H1 (cell line): ENCODE data around the gene ESYT2. TPM values are rescaled to one million over a fixed set of nuclear protein-coding genes. Genes with fewer than 3 reads are reported as not detected.
A peak's percentile ranks its signal among the peaks of the same experiment; 100 is the strongest.

Source experiments
- CTCF ChIA-PET: fragments of 300-600 bp; sonication (Branson Sonifier 250); formaldehyde crosslinking; loops from one replicate; lab custom pipeline; 2021; ENCODE audit not compliant: partially characterized antibody; lab: Charles Lee
- POLR2A ChIA-PET: fragments of 300-600 bp; sonication (Branson Sonifier 250); formaldehyde crosslinking; loops from one replicate; lab custom pipeline; 2021; ENCODE audit warnings: inconsistent platforms; ENCODE audit not compliant: partially characterized antibody; lab: Charles Lee
- DNase-seq, 2 experiments: peaks; one replicate each; pipeline versions ENCODE4 v3.0.0 to v3.0.0-alpha.2; 2010 to 2022; ENCODE audit warnings: low spot score in 2 of 2, low read depth in 1 of 2, mixed read lengths in 1 of 2
- FAIRE-seq: peaks from 2 replicates; lab custom pipeline; 2011; peaks lifted over from hg19 to GRCh38; lab: Jason Lieb, UNC
- H2AFZ ChIP-seq: 2 replicates; pipeline ENCODE4 v1.8.1; 2012; ENCODE audit warnings: low read length, inconsistent platforms
- H2AK5ac ChIP-seq: 2 replicates; pipeline ENCODE4 v1.6.1; 2013; ENCODE audit warnings: low read depth, low read length
- H2BK120ac ChIP-seq: replicated peaks from 2 replicates; pipeline ENCODE3; 2013; ENCODE audit warnings: low read depth, low read length, inconsistent platforms
- H2BK12ac ChIP-seq: 2 replicates; pipeline ENCODE4 v1.6.1; 2013; ENCODE audit warnings: low read depth, low read length
- H2BK15ac ChIP-seq: 2 replicates; pipeline ENCODE4 v1.6.1; 2013; ENCODE audit warnings: low read length
- H2BK20ac ChIP-seq: 2 replicates; pipeline ENCODE4 v1.6.1; 2013; ENCODE audit warnings: low read length
- H2BK5ac ChIP-seq: 2 replicates; pipeline ENCODE4 v1.6.1; 2013; ENCODE audit warnings: low read depth, low read length
- H3K14ac ChIP-seq: 2 replicates; pipeline ENCODE4 v1.6.1; 2013; ENCODE audit warnings: inconsistent platforms; ENCODE audit not compliant: insufficient read length
- H3K18ac ChIP-seq: 2 replicates; pipeline ENCODE4 v1.6.1; 2013; ENCODE audit warnings: low read length; ENCODE audit errors: extremely low read depth
- H3K23ac ChIP-seq: 2 replicates; pipeline ENCODE4 v1.6.1; 2013; ENCODE audit warnings: inconsistent platforms; ENCODE audit not compliant: insufficient read length
- H3K23me2 ChIP-seq: 2 replicates; pipeline ENCODE4 v1.6.1; 2013; ENCODE audit warnings: low read depth, low read length
- H3K27ac ChIP-seq: 2 replicates; pipeline ENCODE4 v1.6.1; 2011; ENCODE audit warnings: low read depth, low read length, inconsistent platforms
- H3K27me3 ChIP-seq, 4 experiments: replicated peaks in 1 of 4; 1 replicate in 1 of 4; 2 replicates in 3 of 4; pipeline versions ENCODE4 v1.6.1 to v1.8.1; 2011 to 2013; ENCODE audit warnings: low read length in 3 of 4, mild to moderate bottlenecking in 3 of 4, inconsistent platforms in 2 of 4, mixed read lengths in 2 of 4, moderate library complexity in 1 of 4; ENCODE audit not compliant: control insufficient read depth in 3 of 4, insufficient read depth in 3 of 4; ENCODE audit errors: extremely low read depth in 1 of 4
- H3K36me3 ChIP-seq, 4 experiments: 2 replicates each; pipeline versions ENCODE4 v1.6.1 to v1.8.1; 2011 to 2013; ENCODE audit warnings: mild to moderate bottlenecking in 4 of 4, low read length in 3 of 4, moderate library complexity in 2 of 4, control low read depth in 1 of 4, inconsistent platforms in 1 of 4; ENCODE audit not compliant: insufficient read depth in 4 of 4, control insufficient read depth in 2 of 4
- H3K4ac ChIP-seq: replicated peaks from 2 replicates; pipeline ENCODE3; 2013; ENCODE audit warnings: low read length, low read depth, mixed read lengths, inconsistent platforms; ENCODE audit not compliant: insufficient read length
- H3K4me1 ChIP-seq, 4 experiments: replicated peaks in 1 of 4; 1 replicate in 1 of 4; 2 replicates in 3 of 4; pipeline versions ENCODE4 v1.6.1 to v1.8.1; 2011 to 2013; ENCODE audit warnings: low read length in 3 of 4, inconsistent platforms in 2 of 4, mixed read lengths in 1 of 4; ENCODE audit not compliant: insufficient read depth in 4 of 4, control insufficient read depth in 3 of 4
- H3K4me2 ChIP-seq, 2 experiments: 2 replicates each; pipeline versions ENCODE4 v1.6.1 to v1.8.1; 2011 to 2013; ENCODE audit warnings: low read depth in 2 of 2, low read length in 2 of 2, control low read depth in 1 of 2, inconsistent platforms in 1 of 2, mild to moderate bottlenecking in 1 of 2; ENCODE audit not compliant: insufficient read depth in 1 of 2
- H3K4me3 ChIP-seq, 4 experiments: fragments of 200-600, 300-600 bp in 1 of 4; sonication (generic), shearing (Covaris generic), sonication (Bioruptor Twin) in 1 of 4; 2 replicates each; pipeline versions ENCODE4 v1.5.1 to v1.8.1; 2011 to 2016; ENCODE audit warnings: low read length in 4 of 4, low read depth in 3 of 4, control low read depth in 2 of 4, inconsistent platforms in 2 of 4, mild to moderate bottlenecking in 2 of 4, mixed read lengths in 1 of 4, moderate library complexity in 1 of 4; ENCODE audit not compliant: insufficient read depth in 2 of 4; ENCODE audit errors: extremely low read depth in 1 of 4
- H3K56ac ChIP-seq: replicated peaks from 2 replicates; pipeline ENCODE3; 2013; ENCODE audit warnings: low read depth, mild to moderate bottlenecking, mixed read lengths, low read length, inconsistent platforms; ENCODE audit not compliant: insufficient read length
- H3K79me1 ChIP-seq: 2 replicates; pipeline ENCODE4 v1.6.1; 2013; ENCODE audit warnings: low read depth, low read length, control low read depth
- H3K79me2 ChIP-seq, 2 experiments: 2 replicates each; pipeline versions ENCODE4 v1.6.1 to v1.8.1; 2012 to 2013; ENCODE audit warnings: low read length in 2 of 2, mild to moderate bottlenecking in 2 of 2, inconsistent platforms in 1 of 2; ENCODE audit not compliant: insufficient read depth in 2 of 2, control insufficient read depth in 1 of 2
- H3K9ac ChIP-seq, 4 experiments: replicated peaks in 1 of 4; 1 replicate in 1 of 4; 2 replicates in 3 of 4; pipeline versions ENCODE4 v1.6.1 to v1.8.1; 2011 to 2013; ENCODE audit warnings: low read depth in 3 of 4, low read length in 3 of 4, control low read depth in 2 of 4, mild to moderate bottlenecking in 2 of 4, moderate library complexity in 2 of 4, inconsistent platforms in 1 of 4; ENCODE audit errors: extremely low read depth in 1 of 4
- H3K9me3 ChIP-seq, 2 experiments: 2 replicates each; pipeline versions ENCODE4 v1.6.1 to v1.8.1; 2012 to 2013; ENCODE audit warnings: mild to moderate bottlenecking in 2 of 2, moderate library complexity in 2 of 2, control low read depth in 1 of 2, inconsistent platforms in 1 of 2, low read depth in 1 of 2, low read length in 1 of 2, mixed read lengths in 1 of 2; ENCODE audit not compliant: insufficient read depth in 2 of 2
- H4K20me1 ChIP-seq, 2 experiments: replicated peaks in 1 of 2; 2 replicates each; pipeline versions ENCODE3 to v1.8.1; 2011 to 2013; ENCODE audit warnings: inconsistent platforms in 2 of 2, low read length in 2 of 2, mild to moderate bottlenecking in 1 of 2; ENCODE audit not compliant: insufficient read depth in 2 of 2, control insufficient read depth in 1 of 2
- H4K5ac ChIP-seq: 2 replicates; pipeline ENCODE4 v1.6.1; 2013; ENCODE audit warnings: low read length, low read depth, mixed read lengths, inconsistent platforms; ENCODE audit not compliant: insufficient read length
- H4K8ac ChIP-seq: 2 replicates; pipeline ENCODE4 v1.8.0; 2013; ENCODE audit warnings: mild to moderate bottlenecking, moderate library complexity, low read length, inconsistent platforms; ENCODE audit not compliant: insufficient read depth; ENCODE audit errors: extremely low read depth
- H4K91ac ChIP-seq: replicated peaks from 2 replicates; pipeline ENCODE3; 2013; ENCODE audit warnings: low read length, mixed read lengths, inconsistent platforms; ENCODE audit not compliant: insufficient read length
- CREB1 ChIP-seq: IDR thresholded peaks from 2 replicates; pipeline ENCODE4 v1.6.1; 2012; ENCODE audit warnings: inconsistent platforms
- SIX5 ChIP-seq: IDR thresholded peaks from 2 replicates; pipeline ENCODE4 v1.6.1; 2011; ENCODE audit warnings: mild to moderate bottlenecking, low read depth, low read length
- SRF ChIP-seq: IDR thresholded peaks from 2 replicates; pipeline ENCODE4 v1.6.1; 2011; ENCODE audit warnings: mild to moderate bottlenecking, low read depth, low read length, moderate library complexity
- WGBS, 2 experiments: shearing (Covaris generic) in 1 of 2; methylation state at CpG; one replicate each; pipeline versions ENCODE4 v1.1.6 to v1.1.7; 2013 to 2015; ENCODE audit warnings: low lambda C conversion rate in 2 of 2, mixed read lengths in 2 of 2, inconsistent platforms in 1 of 2, low coverage in 1 of 2, missing lambda C conversion rate in 1 of 2; ENCODE audit not compliant: insufficient replicate concordance in 2 of 2, insufficient coverage in 1 of 2, insufficient read length in 1 of 2; ENCODE audit errors: extremely low coverage in 1 of 2, missing lambda C conversion rate in 1 of 2; 5-methylcytosine and 5-hydroxymethylcytosine counted together
- polyA plus RNA-seq, 7 experiments: library from polyadenylated mRNA; depleted of rRNA in 3 of 7; stranded (reverse) in 5 of 7; unstranded in 2 of 7; fragments of >200 nt in 5 of 7; fragments of 200-250 nt in 2 of 7; gene quantifications; 1 replicate in 5 of 7; 2 replicates in 1 of 7; 4 replicates in 1 of 7; pipeline versions ENCODE4 v1.2.1 to v1.2.3, GENCODE V29; 2011 to 2013; ENCODE audit warnings: missing spikeins in 2 of 7, mixed read lengths in 2 of 7
- total RNA-seq: library from RNA; stranded (reverse); fragmentation: NEBNext Ultra II Directional; extraction: Animal tissue kit (Norgen Biotek cat#: 25700); gene quantifications from 2 replicates; pipeline ENCODE4 v1.2.1, GENCODE V29; 2021

Gene ESYT2
- total and polyA plus RNA-seq, 2 of the 8 experiments (the other 6 are each of a cell fraction or from before 2014, with no cell fraction given): 27.0 to 37.5 TPM

DNA sequence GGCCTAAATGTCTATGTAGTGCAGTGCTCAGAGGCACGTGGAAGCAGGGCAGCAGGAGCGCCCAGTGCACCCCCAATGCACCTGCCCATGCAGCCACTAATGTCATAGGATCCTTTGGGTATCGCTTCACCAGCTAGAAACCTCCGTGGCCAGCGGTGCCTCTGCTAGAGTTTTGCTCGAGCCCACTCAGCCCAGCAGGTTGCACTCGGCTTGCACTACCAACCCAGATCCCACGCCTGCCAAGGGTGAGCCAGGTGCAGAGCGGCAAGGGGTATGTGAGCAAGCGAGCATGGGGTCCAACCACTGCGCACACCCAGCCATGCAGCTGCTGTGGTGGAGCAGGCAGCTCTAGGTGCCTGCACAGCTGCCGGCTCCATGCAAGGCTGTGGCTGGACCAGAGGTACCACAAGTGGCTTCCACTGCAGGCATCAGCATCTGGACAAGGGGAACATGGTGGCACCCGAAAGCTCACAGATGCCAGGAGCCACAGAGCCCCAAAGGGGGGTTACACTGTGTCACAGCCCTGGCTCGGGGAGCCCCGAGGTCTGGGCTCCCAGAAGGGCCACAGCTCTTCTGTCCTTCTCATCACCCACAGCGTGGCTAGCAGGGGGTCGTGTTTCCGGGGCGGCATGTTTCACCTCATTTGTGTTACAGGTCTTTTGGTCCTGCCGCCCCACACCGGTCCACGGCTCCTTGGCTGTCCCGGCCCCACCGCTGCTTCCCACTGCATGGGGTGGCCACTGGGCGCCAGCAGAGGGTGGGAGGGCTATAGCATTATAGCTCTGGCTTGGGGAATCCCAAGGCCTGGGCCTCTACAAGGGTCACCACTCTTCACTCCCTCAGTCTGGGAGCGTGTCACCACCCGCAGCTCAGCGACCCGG, 122.4 kb downstream of the ESYT2 start:
- Histone ChIP-seq H3K4me1 (peaks cover 1 to 8% (median 7%) of the 10 kb centered on the region in 4 experiments; a peak in 6 of 7 replicates), H3K27ac (no peak overlapping the region), H3K27me3 (no peaks in the 10 kb centered on the region), H3K9ac (no peak overlapping the region), H3K56ac (no peak overlapping the region), H3K4ac (no peak overlapping the region), H4K8ac (peak overlapping the region; percentile 69; the same call in 1 of the 2 replicates), H2BK12ac (no peak overlapping the region), H2BK120ac (no peak overlapping the region), H4K20me1 (no peaks in the 10 kb centered on the region), H3K9me3 (no peaks in the 10 kb centered on the region), H3K23me2 (peaks cover 6% of the 10 kb centered on the region; the same call in 1 of the 2 replicates), H3K14ac (no peak overlapping the region), H4K5ac (no peak overlapping the region), H2BK5ac (0 out of 2 replicates have a peak overlapping the region, but pooled peaks have one; percentile 18), H3K4me3 (0 out of 8 replicates have a peak overlapping the region, but pooled peaks of 1 of the 4 experiments have one; percentile 17), H3K18ac (no peak overlapping the region), H4K91ac (no peak overlapping the region), H2BK20ac (no peak overlapping the region), H2AFZ (no peak overlapping the region), H3K79me2 (peaks cover 6 to 24% of the 10 kb centered on the region in 2 experiments), H2BK15ac (peak overlapping the region; percentile 46; the same call in 1 of the 2 replicates), H2AK5ac (no peak overlapping the region), H3K23ac (no peak overlapping the region), H3K36me3 (no peaks in the 10 kb centered on the region), H3K4me2 (no peak overlapping the region; a peak in 1 of 4 replicates), H3K79me1 (no peaks in the 10 kb centered on the region; the same call in 1 of the 2 replicates)
- DNase-seq (no peak), FAIRE-seq (no peak)
- WGBS, 2 experiments: 89% methylated on average over 29 of the region's 29 CpGs; no CpG with 5 or more reads in 1 of the 2 experiments
- ChIA-PET POLR2A (interaction anchor here (1.0 kb wide), 1 partner anchor 24 kb away, joined by 3 read pairs; no protein-coding TSS in a partner anchor), CTCF (interaction anchor here (0.8 to 4.3 kb wide), 6 partner anchors 8 to 270 kb away, joined by 3 to 37 read pairs (median 3); no protein-coding TSS in a partner anchor)
- TF ChIP-seq CREB1: no peak
- no peak for TF ChIP-seq SRF
- no peak for TF ChIP-seq SIX5
